ENCODE measurements around the gene ETV7. TPM values are rescaled to one million over a fixed set of nuclear protein-coding genes. Genes with fewer than 3 reads are reported as not detected.

The ETV7 gene
- total RNA-seq, 2 donors from 2014 or later = 2.6 to 5.4 TPM

DNA sequence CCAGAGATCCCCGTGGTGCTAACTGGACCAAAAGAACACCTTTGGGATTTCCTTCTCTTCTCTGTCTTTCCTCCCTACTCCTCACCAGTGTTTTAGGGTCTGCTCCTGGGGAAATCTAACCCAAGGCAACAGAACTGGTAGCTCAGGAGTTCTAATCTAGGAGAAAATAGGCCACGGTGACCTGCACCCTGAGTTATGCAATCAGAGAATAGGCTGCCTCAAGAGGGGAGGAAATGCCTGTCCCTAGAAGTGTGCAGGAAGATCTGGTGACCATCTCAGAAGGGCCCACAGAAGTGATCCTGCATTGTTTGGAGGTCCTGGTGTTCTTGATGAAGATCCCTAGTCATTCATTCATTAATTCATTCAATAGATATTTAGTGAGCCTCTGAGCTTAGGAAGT, 3.4 kb downstream of the ETV7 start:
- Histone ChIP-seq H3K27me3 (replicated peaks; ENCODE audit: insufficient read depth) (no peaks in the 10 kb centered on the region), H3K36me3 (no peaks in the 10 kb centered on the region), H3K9me3 (no peaks in the 10 kb centered on the region), H3K4me1 (ENCODE audit: control insufficient read depth in 1 of 2, low read depth in 2 of 2) (peaks cover 13 to 36% of the 10 kb centered on the region in 2 donors), H3K27ac (no peak overlapping the region), H3K4me3 (no peak overlapping the region)
- ATAC-seq (ENCODE audit: insufficient number of reproducible peaks, low FRiP score, low read depth) = no peak
- DNase-seq (ENCODE audit: low spot score) = no peak
- no peak for TF ChIP-seq CTCF (IDR thresholded peaks at IDR 0.05)

GRCh38 chr6:36383606-36384005, 3.9 kb downstream of the ETV7 start:
- H3K4me3 ChIP-seq = no peak overlapping the region
- no peaks in the 10 kb centered on the region for H3K27me3 ChIP-seq (replicated peaks; ENCODE audit: insufficient read depth)
- DNase-seq (ENCODE audit: low spot score) = no peak
- peaks cover 13 to 36% of the 10 kb centered on the region in 2 donors for H3K4me1 ChIP-seq (ENCODE audit: control insufficient read depth in 1 of 2, low read depth in 2 of 2)
- no peak for ATAC-seq (ENCODE audit: insufficient number of reproducible peaks, low FRiP score, low read depth)
- no peaks in the 10 kb centered on the region for H3K9me3 ChIP-seq
- H3K27ac ChIP-seq = no peak overlapping the region
- TF ChIP-seq CTCF (IDR thresholded peaks at IDR 0.05) = no peak
- H3K36me3 ChIP-seq = no peaks in the 10 kb centered on the region

DNA sequence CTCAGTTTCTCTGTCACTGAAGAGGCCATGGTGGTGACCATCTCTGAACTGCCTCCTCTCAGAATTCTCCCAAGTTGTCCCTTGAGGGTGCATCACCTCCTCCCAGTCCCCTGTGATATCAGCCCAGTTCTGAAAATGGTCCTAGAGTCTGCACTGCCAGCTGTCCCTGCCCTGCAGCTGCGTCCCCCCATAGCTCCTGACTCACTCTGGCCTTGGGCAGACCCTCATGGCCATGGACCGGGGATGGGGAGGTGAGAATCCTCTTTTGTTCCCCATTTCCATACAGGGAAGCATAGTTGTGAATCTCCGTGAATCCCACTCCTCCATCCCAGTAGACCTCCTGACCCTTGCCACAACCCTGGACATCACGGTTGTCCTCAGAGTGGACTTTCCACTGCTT, 4.5 kb downstream of the ETV7 start:
- DNase-seq (ENCODE audit: low spot score) = no peak

DNA sequence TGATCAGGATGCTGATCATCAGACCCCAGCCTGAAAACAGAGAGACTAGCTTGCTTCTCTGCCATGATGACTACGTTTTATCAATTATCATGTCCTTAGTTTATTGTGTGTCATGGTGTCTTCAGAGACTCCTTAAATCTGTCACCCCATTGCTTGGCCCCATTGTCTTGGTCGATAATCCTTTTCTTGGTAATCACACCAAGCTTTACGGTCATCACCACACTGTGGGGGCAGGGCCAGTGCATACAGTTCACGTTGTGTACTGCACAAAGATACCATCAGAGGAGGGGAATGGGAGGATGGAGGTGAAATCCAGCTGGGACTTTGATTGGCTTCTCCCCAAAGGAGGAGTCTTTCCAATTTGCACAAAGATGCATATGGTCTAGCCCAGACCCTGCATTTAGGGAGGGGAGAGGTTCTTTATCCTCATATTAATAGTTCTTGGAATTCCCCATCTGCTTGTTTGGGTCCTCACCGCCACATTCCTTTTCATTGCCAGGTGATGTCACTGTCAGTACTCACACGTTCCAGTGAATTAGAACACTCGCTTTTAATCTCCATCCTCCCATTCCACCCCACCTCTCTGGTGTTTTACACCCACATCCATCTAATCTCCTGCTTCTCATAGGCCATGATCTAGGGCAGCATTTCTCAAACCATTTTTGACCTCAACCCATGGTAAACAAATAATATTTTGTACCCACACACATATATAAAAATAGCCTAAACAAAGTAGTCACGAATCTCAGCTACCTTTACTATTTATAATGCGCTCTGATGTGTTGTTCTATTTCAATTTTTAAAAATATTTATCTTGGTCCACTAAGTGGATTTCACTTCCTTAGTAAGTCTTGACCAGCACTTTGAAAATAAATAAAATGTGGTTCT, 5.7 kb downstream of the ETV7 start:
- no peaks in the 10 kb centered on the region for H3K36me3 ChIP-seq
- no peak for TF ChIP-seq CTCF (IDR thresholded peaks at IDR 0.05)
- peaks cover 19 to 51% of the 10 kb centered on the region in 2 donors for H3K4me1 ChIP-seq (ENCODE audit: control insufficient read depth in 1 of 2, low read depth in 2 of 2)
- no peak overlapping the region for H3K4me3 ChIP-seq
- no peak for DNase-seq (ENCODE audit: low spot score)
- ATAC-seq (ENCODE audit: insufficient number of reproducible peaks, low FRiP score, low read depth) = no peak
- H3K9me3 ChIP-seq = no peaks in the 10 kb centered on the region
- peak overlapping the region; percentile 68 to 70 for H3K27ac ChIP-seq
- H3K27me3 ChIP-seq (replicated peaks; ENCODE audit: insufficient read depth) = no peaks in the 10 kb centered on the region

More for the DNA sequence above, 4.5 kb downstream of the ETV7 start:
- H3K27ac ChIP-seq = peak overlapping the region; percentile 68 to 70
- no peaks in the 10 kb centered on the region for H3K36me3 ChIP-seq
- no peak for TF ChIP-seq CTCF (IDR thresholded peaks at IDR 0.05)
- H3K27me3 ChIP-seq (replicated peaks; ENCODE audit: insufficient read depth) = no peaks in the 10 kb centered on the region
- no peaks in the 10 kb centered on the region for H3K9me3 ChIP-seq
- no peak for ATAC-seq (ENCODE audit: insufficient number of reproducible peaks, low FRiP score, low read depth)
- no peak overlapping the region for H3K4me3 ChIP-seq
- H3K4me1 ChIP-seq (ENCODE audit: control insufficient read depth in 1 of 2, low read depth in 2 of 2) = peaks cover 13 to 40% of the 10 kb centered on the region in 2 donors

GRCh38 chr6:36380166-36380565, 7.3 kb downstream of the ETV7 start:
- TF ChIP-seq CTCF (IDR thresholded peaks at IDR 0.05) = no peak
- Histone ChIP-seq H3K9me3 (no peaks in the 10 kb centered on the region), H3K27ac (peak overlapping the region in 1 of 2 donors; percentile 70)

More at GRCh38 chr6:36380166-36380565, 7.3 kb downstream of the ETV7 start:
- Histone ChIP-seq H3K4me3 (no peak overlapping the region), H3K36me3 (no peaks in the 10 kb centered on the region), H3K4me1 (ENCODE audit: control insufficient read depth in 1 of 2, low read depth in 2 of 2) (peaks cover 19 to 53% of the 10 kb centered on the region in 2 donors), H3K27me3 (replicated peaks; ENCODE audit: insufficient read depth) (no peaks in the 10 kb centered on the region)
- no peak for ATAC-seq (ENCODE audit: insufficient number of reproducible peaks, low FRiP score, low read depth)
- DNase-seq (ENCODE audit: low spot score) = no peak
